ENCODE measurements around the gene BCL7C.
"Not testable (repeated sequence)": the region's sequence is repeated elsewhere in the genome, so short reads cannot be mapped to it uniquely, and the experiment has no call there.

BCL7C gene

GRCh38 chr16:30866031-30866430 is 27.8 kb downstream of the BCL7C start:
- no peak for DNase-seq (ENCODE audit: low read depth in 2 of 2)

GRCh38 chr16:30863178-30863577 is 30.7 kb downstream of the BCL7C start:
- DNase-seq (ENCODE audit: low read depth in 2 of 2): not testable (repeated sequence)

GRCh38 chr16:30860729-30861128 is 33.1 kb downstream of the BCL7C start:
- DNase-seq (ENCODE audit: low read depth in 2 of 2): not testable (repeated sequence)

GRCh38 chr16:30858829-30859423 is 35.0 kb downstream of the BCL7C start:
- no peak for DNase-seq (ENCODE audit: low read depth in 2 of 2)

GRCh38 chr16:30858111-30858495 is 35.8 kb downstream of the BCL7C start:
- no peak for DNase-seq (ENCODE audit: low read depth in 2 of 2)

- DNase-seq (ENCODE audit: low read depth in 2 of 2): no peak
These were observed 40.1 kb downstream of the BCL7C start for GRCh38 chr16:30853758-30854157.

GRCh38 chr16:30850246-30850645 is 43.6 kb downstream of the BCL7C start:
- DNase-seq (ENCODE audit: low read depth in 2 of 2): no peak

GRCh38 chr16:30846649-30847402 is 47.1 kb downstream of the BCL7C start:
- DNase-seq (ENCODE audit: low read depth in 2 of 2): no peak

GRCh38 chr16:30844671-30845449 is 49.0 kb downstream of the BCL7C start:
- DNase-seq (ENCODE audit: low read depth in 2 of 2): peak; percentile 59 to 68

- DNase-seq (ENCODE audit: low read depth in 2 of 2): no peak
These were observed 49.6 kb downstream of the BCL7C start for GRCh38 chr16:30844346-30844670.

- DNase-seq (ENCODE audit: low read depth in 2 of 2): no peak
These were observed 50.4 kb downstream of the BCL7C start for GRCh38 chr16:30843501-30843900.

- no peak for DNase-seq (ENCODE audit: low read depth in 2 of 2)
These were observed 50.9 kb downstream of the BCL7C start for GRCh38 chr16:30842971-30843370.

GRCh38 chr16:30841332-30841731 is 52.5 kb downstream of the BCL7C start:
- no peak for DNase-seq (ENCODE audit: low read depth in 2 of 2)

- no peak for DNase-seq (ENCODE audit: low read depth in 2 of 2)
These were observed 53.3 kb downstream of the BCL7C start for GRCh38 chr16:30840611-30841010.

- no peak for DNase-seq (ENCODE audit: low read depth in 2 of 2)
These were observed 54.2 kb downstream of the BCL7C start for GRCh38 chr16:30839523-30840227.

GRCh38 chr16:30838876-30839471 is 54.9 kb downstream of the BCL7C start:
- no peak for DNase-seq (ENCODE audit: low read depth in 2 of 2)

- no peak for DNase-seq (ENCODE audit: low read depth in 2 of 2)
These were observed 56.0 kb downstream of the BCL7C start for GRCh38 chr16:30837904-30838303.

Data from stimulated activated CD8-positive, alpha-beta memory T cell treated with anti-CD3 and anti-CD28 coated beads, Interleukin-2, amount 100 ng/mL, for 48 hours (primary cell).